Stimulated activated CD8-positive, alpha-beta memory T cell treated with anti-CD3 and anti-CD28 coated beads, Interleukin-15, amount 100 ng/mL, for 24 hours (primary cell): Measurements from ENCODE around the gene PHEX.

Experiments
- DNase-seq: peaks from one replicate; pipeline ENCODE4 v3.0.0-alpha.2; 2020; ENCODE audit warnings: low read depth

PHEX gene

DNA sequence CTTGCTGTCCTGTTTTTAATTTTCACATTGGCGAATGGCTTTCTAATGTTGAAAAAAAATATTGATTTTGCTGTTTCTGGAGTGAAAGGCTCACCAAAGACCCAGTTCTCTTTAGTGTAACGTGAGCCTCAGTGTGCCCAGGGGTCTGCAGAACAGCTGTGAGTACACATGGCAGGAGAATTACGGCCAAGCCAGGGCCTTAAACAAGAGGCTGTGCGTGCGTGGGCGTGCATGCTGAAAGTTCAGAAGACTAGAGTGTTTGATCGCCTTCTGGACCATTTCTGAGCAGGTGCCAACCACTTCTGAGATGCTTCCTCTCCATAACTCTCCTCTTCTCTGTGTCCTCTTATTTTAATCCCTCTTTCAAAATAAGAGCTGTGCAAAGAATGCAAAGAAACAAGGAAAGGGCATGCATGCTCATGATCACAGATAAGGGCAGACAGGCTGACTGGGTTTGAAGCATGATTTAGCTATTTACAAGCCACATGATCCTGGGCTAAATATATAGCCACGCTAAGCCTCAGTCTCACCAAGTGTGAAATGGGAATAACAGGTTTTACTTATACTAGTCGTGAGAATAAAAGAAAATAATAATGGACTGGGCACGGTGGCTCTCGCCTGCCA, 9.9 kb downstream of the PHEX start:
- no peak for DNase-seq

DNA sequence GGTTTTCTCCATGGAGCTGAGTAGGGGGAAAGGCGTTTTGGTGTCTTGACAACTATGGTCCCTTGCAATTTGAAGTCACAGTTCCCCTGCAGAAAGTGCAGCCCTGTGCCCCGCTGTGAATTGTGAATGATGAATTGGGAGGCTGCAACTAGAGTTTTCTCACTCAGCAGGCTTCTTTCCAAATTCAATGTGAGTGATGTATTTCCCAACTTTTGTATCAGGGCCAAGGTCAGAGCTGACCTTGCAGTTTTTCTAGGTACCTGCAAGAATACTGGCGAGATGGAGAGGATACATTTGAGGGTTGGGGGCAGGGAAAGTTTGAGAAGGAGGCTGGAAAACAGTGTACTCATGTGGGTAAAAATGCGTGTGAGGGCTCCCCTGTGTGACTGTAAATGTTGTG, 11.7 kb downstream of the PHEX start:
- no peak for DNase-seq

DNA sequence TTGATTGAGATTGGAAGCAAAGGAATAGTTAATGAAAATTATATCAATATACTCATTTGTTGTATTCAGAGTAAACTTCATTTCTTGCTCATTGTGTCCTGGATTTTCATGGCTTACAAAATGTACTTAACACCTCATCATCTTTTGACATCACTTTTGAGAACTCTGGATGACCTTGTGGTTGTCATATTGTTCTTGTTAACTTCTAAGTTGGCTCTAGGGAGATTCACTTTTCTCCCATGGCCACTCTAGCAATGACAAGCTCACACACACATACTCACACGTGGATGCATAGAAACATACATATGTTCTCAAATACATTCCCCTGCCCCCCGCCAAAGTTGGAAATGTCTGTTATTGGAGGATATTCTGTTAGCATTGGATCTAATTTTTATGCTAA, 15.3 kb downstream of the PHEX start:
- no peak for DNase-seq

DNA sequence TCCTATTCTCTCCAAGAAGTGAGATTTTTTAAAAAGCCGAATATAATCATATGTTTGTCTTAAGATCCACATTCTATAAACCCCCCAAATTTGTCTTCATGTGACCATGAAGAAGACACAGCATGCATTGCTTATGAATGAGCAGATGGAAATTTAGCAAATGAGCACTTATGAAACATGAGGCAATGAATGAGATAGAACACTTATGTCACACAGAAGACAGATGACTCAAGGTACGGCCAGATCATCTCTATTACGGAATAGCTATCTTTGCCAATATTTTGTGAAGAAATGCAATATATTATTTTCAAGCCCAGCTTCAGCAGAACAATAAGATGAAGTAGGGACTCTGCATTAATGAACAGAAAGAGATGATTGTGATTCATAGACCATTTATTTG, 21.4 kb downstream of the PHEX start:
- DNase-seq, result no peak

DNA sequence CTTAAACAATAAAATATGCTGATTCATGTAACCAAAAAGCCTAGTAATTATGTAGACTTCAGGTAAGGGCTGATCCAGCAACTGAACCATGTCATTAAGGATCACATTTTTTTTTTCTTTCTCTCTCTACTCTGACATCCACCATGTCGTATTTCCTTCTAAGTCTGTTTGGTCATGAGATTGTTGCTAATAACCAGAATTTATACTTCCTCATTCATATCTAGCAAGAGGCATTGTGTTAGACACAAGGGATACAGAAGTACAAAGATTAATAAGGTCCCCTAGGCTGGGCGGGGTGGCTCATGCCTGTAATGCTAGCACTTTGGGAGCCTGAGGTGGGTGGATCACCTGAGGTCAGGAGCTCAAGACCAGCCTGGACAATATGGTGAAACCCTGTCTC, 24.1 kb downstream of the PHEX start:
- no peak for DNase-seq

DNA sequence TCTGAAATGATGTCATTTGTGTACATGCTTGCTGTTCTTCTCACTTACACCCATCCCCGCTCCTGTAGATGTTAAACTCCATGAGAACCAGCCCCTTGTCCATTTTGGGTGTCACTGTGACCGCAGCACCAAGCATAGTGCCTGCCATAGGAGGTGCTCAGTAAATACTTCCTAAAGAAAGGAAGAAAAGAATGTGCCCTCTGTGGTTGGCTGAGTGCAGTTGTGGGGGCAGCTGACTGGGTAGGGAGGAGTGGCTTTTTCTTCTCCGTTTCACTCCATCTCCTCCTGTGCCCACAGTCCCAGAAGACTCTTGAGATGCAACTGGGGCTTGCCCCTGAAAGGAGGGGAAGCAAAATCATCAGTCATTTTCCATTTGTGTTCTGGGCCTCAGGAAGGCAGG, 25.5 kb downstream of the PHEX start:
- no peak for DNase-seq

DNA sequence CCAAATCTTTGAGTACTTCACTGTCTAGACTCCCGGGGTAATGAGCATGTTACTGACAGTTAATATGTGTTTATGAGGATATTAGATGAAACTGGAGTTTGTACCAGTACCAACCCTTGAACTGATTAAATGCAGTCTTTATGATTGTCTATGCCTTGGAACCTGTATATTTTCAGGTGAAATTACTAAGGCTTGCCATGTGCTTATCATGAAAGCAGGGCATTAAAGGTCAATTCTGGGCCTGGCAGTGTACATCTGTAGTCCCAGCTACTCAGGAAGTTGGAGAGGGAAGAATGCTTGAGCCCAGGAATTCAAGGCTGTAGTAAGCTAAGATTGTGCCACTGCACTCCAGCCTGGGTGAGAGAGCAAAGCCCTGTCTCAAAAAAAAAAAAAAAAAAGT, 27.6 kb downstream of the PHEX start:
- DNase-seq, result no peak

DNA sequence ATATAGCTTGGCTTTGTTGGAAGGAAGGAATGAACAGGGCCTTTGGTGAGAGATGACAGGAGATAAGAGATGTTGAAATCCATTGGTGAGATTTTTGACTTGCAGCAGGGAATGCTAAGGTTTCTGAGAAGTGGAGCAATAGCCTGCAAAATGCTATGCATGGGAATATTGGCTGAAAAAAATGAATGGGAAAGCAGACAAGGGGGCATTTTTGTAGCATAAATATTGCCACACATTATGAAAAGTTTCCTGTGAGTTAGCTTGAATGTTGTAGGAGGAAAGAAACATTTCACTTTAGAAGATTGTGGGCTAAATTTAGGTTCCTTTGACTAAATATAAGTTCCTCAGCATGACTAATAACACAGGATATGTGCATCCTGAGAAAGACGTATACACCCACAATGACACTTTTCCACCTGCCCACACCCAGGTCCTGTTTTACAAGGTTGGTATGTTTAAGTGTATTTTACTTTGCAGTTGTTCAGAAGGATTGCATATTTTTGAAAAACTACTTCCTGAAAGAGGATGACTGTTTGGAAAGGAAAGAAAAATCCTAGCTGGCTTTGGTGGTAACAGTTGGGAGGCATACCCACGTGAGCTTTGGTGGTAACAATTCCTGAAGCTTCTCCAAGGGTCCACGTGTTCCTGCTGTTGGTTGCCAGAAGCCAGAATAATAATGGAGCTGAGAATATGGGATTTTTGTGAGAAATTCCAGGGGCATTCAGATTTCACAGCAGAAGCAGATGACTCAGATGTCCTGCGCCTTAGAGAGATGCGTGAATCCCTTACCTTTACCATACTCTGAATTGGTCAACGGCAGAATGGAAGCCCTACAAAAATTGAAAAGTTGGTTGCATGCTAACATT, 28.5 kb downstream of the PHEX start:
- DNase-seq, result no peak

DNA sequence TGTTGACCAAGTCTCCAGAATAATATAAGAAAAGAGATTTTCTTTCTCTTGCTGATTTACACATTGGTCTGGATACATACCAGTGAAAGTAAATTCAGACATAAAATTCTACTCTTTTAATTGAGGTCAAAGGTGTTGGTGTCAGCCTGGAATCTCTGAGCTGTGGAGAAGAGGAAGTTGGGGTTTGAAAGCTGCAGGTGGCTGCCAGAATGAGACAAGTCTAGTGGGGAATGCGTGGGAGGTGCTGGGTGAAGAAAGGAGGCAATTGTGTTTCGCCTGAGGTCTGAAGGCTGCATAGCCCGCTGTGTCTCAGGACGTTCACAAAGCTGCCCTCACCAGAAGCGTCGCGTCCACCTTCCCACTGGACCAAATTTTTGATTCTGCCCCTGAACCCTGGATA, 31.2 kb downstream of the PHEX start:
- no peak for DNase-seq

DNA sequence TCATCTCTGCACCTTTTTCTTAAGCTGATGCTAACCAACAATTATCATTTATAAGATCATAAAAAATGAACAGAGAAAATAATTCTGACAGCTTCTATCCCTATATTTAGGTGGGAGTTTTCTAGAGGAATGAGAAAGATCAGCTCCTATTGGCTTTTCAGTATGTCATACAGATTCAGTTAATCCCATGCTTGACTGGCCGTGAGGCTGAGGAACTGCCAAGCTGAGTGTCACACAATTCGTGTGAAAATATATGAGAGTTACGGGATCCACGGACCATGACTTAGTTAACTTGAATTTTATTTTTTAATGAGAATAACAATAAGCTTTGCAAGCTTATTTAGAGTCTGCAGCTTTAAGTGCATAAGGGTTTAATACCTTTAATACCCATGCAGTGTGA, 37.5 kb downstream of the PHEX start:
- DNase-seq, result no peak

DNA sequence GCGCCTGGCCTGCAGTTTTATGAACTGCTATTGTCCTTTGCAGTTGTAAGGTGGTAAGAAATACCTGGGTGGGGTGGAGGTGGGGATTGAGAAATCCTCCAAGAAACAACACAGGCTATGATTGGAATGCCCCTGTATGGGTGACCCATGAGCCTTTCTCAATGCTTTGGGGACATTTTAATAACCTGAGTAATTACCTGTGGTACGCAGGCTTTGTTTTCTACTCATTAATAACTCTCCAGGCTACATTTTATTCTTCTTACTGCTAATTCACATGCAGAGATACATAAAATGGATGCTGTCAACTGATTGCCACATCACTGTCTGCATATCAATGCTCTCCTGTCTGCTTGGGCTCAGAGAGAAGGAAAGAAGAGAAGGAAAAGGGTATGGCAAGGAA, 41.8 kb downstream of the PHEX start:
- DNase-seq, result no peak

DNA sequence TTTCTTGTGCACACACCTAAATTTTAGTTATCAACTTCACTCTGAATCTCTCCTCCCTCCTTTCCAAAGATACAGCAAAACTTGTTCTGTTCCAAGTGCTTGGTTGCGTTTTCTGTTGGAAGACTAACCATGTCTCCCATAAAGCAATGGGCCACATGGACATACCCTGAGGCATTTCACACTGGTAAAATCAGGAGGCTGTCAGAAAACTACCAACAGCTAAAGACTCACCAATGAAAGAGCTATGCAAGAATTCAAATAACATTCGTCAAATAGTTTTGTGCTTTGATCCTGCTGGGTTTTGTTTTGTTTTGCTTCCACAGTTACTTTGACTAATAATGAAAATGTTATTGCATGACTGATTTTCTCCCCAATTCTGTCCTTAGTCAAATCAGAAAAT, 46.0 kb downstream of the PHEX start:
- DNase-seq, result no peak

DNA sequence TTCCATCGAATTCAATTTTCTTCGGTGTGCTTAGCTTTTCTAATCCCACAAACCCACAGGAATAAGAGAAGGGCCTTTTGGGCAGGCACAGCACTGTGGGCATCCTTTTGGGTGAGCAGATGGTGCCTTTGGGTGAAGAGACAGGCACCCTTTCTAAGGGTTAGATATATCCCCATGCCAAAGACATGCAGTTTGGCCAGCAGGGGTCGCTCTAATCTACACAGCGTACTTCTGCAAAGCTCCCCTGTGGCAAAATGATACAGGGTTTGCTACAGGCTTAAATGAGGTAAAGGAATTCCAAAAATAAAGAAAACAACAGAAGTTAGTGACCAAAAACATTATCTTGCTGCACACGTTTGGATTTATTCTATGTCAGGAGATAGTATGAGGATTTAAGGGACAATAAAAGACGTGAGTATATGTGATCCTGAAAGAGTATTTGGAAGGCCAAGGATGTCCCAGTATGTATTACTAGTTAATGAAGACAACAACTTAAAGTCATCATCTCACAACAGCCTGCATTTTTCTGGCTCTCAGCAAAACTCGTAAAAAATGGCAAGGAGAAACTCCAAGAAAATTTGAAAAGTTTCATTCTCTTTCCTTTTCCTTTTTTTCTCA, 49.5 kb downstream of the PHEX start:
- DNase-seq, result peak; percentile 19

DNA sequence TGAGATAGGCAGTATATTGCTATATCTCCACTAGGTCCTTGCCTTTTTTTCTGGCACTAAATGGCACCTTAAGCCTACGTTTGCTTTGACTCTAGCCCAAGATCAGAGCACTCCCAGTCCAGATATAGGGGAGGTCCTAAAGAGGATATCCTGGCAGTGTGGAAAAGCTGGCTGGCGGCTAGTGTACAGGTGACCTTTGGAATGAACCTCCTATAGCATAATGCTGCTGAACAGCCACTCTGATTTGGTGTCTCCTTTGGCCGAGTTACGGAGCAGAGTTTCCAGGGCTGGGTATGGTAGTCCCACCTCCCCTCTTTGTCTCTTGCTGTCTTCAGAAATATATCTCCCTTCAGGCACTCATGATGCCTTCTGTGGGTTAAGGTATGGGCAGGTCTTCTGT, 53.9 kb downstream of the PHEX start:
- no peak for DNase-seq

DNA sequence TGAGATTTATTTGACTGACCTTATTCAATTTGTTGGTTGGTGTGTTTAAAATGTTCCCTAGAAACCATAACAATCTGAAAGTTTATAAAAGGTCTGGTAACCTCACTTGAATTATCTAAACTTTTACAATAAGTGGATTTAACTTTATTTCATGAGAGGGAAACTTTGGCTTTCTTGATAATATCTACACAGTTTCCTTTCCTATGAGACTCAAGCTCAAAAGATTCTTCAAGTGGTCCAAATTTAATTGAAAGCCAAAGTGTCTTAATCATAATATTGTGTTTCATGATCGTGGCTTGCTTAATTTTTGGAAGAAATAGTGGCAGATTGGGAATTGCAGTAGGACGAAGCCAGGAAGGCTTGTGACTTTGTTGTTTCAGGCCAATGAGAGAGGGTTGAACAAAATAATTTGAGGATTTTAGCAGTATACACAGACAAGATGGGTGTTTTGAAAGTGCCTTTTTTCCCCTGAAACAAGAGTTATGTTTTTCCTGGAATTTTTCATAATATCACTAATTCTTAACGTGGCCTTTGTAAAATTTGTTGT, 55.0 kb downstream of the PHEX start:
- DNase-seq, result no peak

DNA sequence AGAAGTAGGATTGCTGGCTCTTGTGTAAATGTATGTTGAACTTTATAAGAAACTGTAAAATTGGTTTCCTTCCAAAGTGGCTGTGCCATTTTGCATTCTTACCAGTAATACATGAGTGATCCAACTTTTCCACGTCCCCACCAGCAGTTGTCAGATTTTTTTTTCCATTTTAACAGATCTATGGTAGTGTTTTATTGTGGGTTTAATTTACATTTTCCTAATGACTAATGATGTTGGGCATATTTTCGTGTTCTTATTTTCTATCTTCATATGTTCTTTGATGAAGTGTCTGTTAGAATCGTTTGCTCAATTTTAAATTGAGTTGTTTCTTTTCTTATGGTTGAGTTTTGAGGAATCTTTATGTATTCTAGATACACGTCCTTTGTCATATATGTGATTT, 56.2 kb downstream of the PHEX start:
- no peak for DNase-seq

DNA sequence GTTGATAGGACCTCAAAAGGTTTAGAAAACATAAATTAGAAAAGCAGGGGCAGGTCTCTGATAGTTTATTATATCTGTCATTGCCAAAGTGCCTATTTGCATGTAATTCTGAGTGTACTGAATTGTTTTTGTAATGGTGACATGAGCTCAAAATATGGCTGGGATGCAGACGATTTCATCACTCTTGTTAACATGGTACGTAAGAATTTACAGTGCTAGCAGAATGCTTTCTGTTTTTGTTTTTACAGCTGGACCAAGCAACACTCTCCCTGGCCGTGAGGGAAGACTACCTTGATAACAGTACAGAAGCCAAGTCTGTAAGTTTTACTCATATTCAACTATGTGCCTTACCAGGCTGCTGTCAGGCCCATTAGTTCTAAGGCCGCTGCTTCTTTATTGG, 58.1 kb downstream of the PHEX start:
- no peak for DNase-seq

DNA sequence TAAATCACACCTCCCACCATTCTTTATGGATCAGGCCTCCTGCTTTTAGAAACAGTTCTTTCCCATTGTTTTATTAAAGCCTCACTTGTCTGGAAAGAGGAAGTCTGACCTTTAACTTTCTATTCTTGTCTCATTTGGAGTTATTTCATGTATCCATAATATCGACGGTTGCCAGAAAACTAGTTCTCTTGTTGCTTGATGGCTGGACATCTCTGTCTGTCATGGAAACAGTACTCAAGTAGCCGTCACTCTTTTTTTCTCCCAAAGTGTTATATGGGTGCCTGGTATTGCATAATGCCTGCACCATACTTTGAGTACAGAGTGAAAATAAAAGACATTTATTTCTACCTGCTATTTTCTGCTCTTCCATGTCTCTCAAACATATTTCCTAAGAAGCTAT, 61.4 kb downstream of the PHEX start:
- DNase-seq, result no peak

DNA sequence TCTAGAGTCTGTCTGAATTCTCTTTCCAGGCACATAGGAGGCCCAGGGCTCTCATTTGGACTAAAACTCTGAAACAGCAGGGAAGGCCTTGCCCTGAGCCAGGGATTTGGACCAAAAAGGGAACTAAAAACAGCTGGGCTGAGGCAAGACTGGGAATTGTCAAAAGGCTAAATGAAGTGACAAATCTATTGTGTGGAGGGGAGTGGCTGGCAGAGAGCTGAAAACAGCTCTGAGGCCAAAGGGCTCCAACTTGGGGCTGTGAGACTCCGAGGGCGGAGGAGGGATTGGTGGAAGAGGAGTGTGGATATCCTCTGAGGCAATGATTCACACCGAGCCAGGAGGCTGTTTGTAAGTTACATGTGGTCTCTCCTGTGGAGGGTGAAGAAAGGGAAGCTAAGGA, 63.2 kb downstream of the PHEX start:
- no peak for DNase-seq

DNA sequence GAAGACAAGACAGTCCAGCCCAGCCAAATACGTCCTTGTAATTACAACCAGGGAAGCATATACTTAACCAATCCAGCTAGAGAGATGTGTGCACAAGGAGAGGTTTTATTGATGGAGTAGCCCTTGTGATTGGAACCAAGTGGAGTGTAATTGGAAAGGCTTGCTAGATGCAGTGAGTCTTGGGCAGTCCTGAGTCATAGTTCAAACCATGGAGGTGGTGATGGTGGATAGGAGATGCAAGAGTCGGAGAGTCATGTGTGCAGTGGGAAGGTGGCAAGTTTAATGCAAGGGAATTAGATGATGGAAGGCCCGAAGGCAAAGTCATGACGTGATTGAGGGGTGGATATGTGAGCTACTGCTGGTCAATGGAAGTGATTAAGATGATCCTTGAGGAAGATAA, 63.7 kb downstream of the PHEX start:
- DNase-seq, result no peak

DNA sequence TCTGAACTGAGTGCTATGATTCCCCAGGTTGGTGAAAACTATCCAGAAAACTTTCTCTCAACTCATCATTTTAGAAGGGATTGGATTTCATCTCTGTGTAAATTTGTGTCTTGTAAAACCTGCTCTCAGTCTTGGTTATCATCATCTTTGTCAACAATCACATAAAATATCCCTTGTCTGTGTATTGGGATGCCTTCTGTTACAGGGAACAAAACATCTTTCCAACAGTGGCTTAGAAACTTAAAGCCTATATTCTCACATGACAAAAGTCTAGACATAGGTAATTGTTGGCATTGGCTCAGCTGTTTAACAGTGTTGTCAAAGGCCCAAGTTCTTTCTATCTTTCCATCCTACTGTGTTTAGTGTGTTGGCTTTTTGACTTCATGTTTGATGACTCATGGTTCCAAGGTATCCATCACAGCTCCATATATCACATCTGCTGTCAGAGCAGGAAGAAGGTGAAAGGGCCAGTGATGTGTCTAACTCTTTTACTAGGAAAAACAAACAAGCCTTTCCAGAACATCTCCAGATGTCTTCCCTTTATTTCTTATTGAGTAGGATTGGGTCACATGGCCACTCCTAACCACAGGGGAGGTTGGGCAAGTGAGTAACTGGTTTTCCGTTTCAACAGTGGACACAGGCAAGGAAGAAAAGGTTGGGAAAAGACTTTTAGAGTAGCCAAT, 65.0 kb downstream of the PHEX start:
- DNase-seq, result no peak

DNA sequence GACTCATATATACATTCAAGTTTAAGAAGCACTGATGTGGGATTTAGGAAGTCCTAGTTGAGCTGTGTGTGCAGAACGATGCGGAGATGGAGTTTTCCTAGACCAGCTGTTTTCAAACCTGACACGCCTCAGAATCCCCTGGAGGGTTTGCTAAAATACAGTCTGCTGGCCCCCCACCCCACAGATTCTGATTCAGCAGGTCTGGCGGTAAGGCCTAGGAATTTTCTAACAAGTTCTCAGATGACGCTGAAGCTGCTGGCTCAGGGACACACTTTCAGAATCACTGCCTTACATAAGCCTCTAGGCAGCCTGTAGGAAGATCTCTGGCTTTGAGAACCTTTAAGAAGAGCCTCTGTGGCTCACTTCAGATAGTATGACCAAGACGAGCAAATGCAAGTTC, 73.1 kb downstream of the PHEX start:
- DNase-seq, result no peak

DNA sequence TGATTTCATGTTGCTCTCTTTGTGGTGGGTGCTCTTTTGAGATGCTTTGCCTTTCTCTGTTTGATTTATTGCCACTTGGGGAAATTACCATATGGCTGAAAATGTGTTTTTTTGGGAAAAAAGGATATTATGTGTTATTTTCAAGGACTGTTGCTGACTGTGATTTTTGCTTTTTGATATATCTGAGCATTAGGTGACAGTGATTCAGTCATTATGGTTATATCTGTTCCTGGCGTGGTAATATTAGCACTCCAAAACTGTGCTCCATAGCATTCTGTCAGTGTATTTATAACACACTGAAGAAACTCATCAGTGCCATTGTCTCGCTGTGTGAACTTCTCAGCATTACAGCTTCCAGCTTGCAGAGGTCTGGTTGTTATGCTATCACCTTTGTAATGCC, 73.8 kb downstream of the PHEX start:
- DNase-seq, result no peak
